ENCODE data around the gene NR0B2. TPM values are rescaled to one million over a fixed set of nuclear protein-coding genes. Genes with fewer than 3 reads are reported as not detected.

NR0B2 gene
- total and polyA plus RNA-seq, 2 of the 13 experiments (the other 11 are each of a cell fraction or from before 2014, with no cell fraction given): 72.5 to 133 TPM

DNA sequence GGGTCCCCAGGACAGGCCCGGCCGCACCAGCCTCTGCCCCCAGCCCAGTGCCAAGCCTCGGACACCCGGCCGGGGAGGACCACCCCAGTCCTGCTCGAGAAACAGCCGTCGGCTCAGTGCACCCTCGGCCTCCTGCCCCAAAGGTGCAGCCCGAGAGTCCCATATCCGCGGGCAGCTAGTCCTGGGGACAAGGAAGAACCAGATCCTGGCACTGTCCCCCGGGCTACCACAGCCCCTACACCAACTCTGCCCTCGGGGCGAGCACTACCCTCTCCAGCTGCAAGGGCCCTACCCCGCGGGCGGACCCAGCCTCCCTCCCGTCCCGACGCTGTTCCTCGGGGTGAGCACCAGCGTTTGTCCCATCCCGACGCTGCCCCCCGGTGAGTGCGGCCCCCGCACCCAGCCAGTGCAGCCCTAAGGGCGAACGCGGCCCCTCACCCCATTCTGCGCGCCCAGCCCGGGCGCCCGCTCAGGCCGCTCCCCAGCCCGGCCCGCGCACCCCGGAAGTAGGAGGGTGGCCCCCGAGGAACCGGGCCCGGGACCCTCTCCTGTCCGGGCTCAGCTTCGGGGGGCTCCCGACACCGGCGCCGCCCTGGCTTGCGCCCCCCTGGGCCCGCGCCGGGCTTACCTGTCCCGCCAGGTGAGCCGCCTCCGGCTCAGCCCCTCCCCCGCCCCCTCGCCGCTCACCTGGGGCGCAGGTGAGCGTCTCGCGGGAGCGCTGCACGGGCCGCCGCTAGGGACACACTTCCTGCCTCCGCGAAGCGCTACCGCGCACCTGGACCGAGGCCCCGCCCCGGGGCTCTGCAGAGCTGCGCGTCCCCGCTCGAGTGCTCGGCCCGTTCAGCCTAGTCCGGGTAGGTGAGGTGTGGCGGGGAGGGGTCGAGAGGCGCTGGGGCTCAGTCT is 46.2 kb upstream of the NR0B2 start, which contains the start of gene KDF1 (continued):
- TF ChIP-seq, protein P1, sequence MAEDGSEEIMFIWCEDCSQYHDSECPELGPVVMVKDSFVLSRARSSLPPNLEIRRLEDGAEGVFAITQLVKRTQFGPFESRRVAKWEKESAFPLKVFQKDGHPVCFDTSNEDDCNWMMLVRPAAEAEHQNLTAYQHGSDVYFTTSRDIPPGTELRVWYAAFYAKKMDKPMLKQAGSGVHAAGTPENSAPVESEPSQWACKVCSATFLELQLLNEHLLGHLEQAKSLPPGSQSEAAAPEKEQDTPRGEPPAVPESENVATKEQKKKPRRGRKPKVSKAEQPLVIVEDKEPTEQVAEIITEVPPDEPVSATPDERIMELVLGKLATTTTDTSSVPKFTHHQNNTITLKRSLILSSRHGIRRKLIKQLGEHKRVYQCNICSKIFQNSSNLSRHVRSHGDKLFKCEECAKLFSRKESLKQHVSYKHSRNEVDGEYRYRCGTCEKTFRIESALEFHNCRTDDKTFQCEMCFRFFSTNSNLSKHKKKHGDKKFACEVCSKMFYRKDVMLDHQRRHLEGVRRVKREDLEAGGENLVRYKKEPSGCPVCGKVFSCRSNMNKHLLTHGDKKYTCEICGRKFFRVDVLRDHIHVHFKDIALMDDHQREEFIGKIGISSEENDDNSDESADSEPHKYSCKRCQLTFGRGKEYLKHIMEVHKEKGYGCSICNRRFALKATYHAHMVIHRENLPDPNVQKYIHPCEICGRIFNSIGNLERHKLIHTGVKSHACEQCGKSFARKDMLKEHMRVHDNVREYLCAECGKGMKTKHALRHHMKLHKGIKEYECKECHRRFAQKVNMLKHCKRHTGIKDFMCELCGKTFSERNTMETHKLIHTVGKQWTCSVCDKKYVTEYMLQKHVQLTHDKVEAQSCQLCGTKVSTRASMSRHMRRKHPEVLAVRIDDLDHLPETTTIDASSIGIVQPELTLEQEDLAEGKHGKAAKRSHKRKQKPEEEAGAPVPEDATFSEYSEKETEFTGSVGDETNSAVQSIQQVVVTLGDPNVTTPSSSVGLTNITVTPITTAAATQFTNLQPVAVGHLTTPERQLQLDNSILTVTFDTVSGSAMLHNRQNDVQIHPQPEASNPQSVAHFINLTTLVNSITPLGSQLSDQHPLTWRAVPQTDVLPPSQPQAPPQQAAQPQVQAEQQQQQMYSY (CRISPR knock-in tag; IDR thresholded peaks at IDR 0.05): no peak
- TF ChIP-seq ZSCAN25 (CRISPR knock-in tag; IDR thresholded peaks at IDR 0.05): peak; percentile 63; the same call in 1 of the 2 replicates
- no peak for TF ChIP-seq AGO1 (IDR thresholded peaks at IDR 0.05; ENCODE audit: low read depth, low read length, poor library complexity, severe bottlenecking)
- TF ChIP-seq KDM5A (IDR thresholded peaks at IDR 0.05; ENCODE audit: borderline replicate concordance, low read length): peak; percentile 64; the same call in 1 of the 2 replicates
- peak; percentile 37; the same call in 1 of the 2 replicates for TF ChIP-seq SP2 (CRISPR knock-in tag; IDR thresholded peaks at IDR 0.05)
- TF ChIP-seq SP5 (CRISPR knock-in tag; IDR thresholded peaks at IDR 0.05; ENCODE audit: borderline replicate concordance, low read depth): no peak
- TF ChIP-seq, protein P2, sequence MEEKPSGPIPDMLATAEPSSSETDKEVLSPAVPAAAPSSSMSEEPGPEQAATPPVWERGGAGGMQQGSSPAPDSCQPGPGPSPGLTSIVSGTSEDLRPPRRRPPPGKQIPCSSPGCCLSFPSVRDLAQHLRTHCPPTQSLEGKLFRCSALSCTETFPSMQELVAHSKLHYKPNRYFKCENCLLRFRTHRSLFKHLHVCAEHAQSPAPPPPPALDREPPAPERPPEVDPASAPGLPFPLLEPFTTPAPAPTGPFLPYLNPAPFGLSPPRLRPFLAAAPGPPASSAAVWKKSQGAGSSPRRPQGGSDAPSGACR (CRISPR knock-in tag; IDR thresholded peaks at IDR 0.05): no peak
- no peak for TF ChIP-seq TCF7 (IDR thresholded peaks at IDR 0.05; ENCODE audit: low read depth)
- TF ChIP-seq ATF7-NPFF (CRISPR knock-in tag; IDR thresholded peaks at IDR 0.05; ENCODE audit: low read depth): peak; percentile 39; the same call in 1 of the 2 replicates
- TF ChIP-seq ZNF562 (CRISPR knock-in tag; IDR thresholded peaks at IDR 0.05; ENCODE audit: borderline replicate concordance): no peak
- TF ChIP-seq, protein P3, sequence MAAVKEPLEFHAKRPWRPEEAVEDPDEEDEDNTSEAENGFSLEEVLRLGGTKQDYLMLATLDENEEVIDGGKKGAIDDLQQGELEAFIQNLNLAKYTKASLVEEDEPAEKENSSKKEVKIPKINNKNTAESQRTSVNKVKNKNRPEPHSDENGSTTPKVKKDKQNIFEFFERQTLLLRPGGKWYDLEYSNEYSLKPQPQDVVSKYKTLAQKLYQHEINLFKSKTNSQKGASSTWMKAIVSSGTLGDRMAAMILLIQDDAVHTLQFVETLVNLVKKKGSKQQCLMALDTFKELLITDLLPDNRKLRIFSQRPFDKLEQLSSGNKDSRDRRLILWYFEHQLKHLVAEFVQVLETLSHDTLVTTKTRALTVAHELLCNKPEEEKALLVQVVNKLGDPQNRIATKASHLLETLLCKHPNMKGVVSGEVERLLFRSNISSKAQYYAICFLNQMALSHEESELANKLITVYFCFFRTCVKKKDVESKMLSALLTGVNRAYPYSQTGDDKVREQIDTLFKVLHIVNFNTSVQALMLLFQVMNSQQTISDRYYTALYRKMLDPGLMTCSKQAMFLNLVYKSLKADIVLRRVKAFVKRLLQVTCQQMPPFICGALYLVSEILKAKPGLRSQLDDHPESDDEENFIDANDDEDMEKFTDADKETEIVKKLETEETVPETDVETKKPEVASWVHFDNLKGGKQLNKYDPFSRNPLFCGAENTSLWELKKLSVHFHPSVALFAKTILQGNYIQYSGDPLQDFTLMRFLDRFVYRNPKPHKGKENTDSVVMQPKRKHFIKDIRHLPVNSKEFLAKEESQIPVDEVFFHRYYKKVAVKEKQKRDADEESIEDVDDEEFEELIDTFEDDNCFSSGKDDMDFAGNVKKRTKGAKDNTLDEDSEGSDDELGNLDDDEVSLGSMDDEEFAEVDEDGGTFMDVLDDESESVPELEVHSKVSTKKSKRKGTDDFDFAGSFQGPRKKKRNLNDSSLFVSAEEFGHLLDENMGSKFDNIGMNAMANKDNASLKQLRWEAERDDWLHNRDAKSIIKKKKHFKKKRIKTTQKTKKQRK (IDR thresholded peaks at IDR 0.05; ENCODE audit: low read length): no peak
- TF ChIP-seq, protein P4, sequence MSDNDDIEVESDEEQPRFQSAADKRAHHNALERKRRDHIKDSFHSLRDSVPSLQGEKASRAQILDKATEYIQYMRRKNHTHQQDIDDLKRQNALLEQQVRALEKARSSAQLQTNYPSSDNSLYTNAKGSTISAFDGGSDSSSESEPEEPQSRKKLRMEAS (IDR thresholded peaks at IDR 0.05): peak; percentile 63; the same call in 1 of the 2 replicates
- no peak for TF ChIP-seq TCF12 (IDR thresholded peaks at IDR 0.05)
- no peak for TF ChIP-seq TCF12 (CRISPR knock-in tag; IDR thresholded peaks at IDR 0.05)
- no peak for TF ChIP-seq SIX1 (CRISPR knock-in tag; IDR thresholded peaks at IDR 0.05; ENCODE audit: borderline replicate concordance)
- TF ChIP-seq, protein P5, sequence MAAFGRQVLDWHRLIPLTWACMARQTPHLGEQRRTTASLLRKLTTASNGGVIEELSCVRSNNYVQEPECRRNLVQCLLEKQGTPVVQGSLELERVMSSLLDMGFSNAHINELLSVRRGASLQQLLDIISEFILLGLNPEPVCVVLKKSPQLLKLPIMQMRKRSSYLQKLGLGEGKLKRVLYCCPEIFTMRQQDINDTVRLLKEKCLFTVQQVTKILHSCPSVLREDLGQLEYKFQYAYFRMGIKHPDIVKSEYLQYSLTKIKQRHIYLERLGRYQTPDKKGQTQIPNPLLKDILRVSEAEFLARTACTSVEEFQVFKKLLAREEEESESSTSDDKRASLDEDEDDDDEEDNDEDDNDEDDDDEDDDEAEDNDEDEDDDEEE (CRISPR knock-in tag; IDR thresholded peaks at IDR 0.05): 0 out of 2 replicates have a peak, but pooled peaks have one; percentile 51
- no peak for TF ChIP-seq BRD4 (CRISPR knock-in tag; IDR thresholded peaks at IDR 0.05)
- TF ChIP-seq TSC22D2 (CRISPR knock-in tag; IDR thresholded peaks at IDR 0.05; ENCODE audit: borderline replicate concordance): no peak

Data from HepG2 (cell line).